ENCODE measurements around the gene ADCY10.

Gene ADCY10

GRCh38 chr1:167938080-167938636 lies 24.2 kb upstream of the ADCY10 start:
- DNase-seq (ENCODE audit: low read depth, low spot score), result no peak
- TF ChIP-seq EZH2 (IDR thresholded peaks at IDR 0.05) (no peak), FOXP2 (optimal IDR thresholded peaks at IDR 0.05; ENCODE audit: control extremely low read depth, extremely low read length, insufficient read depth) (no peak), POLR2AphosphoS5 (IDR thresholded peaks at IDR 0.05; ENCODE audit: borderline replicate concordance, low read depth, low read length) (no peak)
- Histone ChIP-seq H3K9me3 (ENCODE audit: low read depth, low read length) (no peaks in the 10 kb centered on the region), H3K27ac (peak overlapping the region; percentile 96), H3K36me3 (ENCODE audit: insufficient read depth, low read length) (0 out of 2 replicates have a peak, but pooled peaks cover 3% of the 10 kb centered on the region), H3K9ac (ENCODE audit: insufficient read length) (peak overlapping the region; percentile 95), H3K4me3 (peak overlapping the region; percentile 87)

DNA sequence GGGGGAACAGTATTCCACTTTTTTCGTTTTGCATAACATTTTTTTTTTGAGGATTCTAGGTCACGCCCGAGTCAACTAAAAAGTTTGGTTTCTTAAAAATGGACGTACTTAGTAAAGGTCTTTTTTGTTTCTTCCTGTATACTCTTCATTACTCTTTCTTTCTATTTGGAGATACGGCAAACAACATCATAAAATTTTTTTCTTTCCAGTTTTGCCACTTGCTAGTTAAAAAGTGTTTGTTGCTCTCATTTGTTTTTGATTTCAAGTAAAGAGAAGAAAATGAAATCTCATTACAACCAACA lies 23.7 kb upstream of the ADCY10 start:
- TF ChIP-seq EZH2 (IDR thresholded peaks at IDR 0.05) (no peak), FOXP2 (optimal IDR thresholded peaks at IDR 0.05; ENCODE audit: control extremely low read depth, extremely low read length, insufficient read depth) (no peak), POLR2AphosphoS5 (IDR thresholded peaks at IDR 0.05; ENCODE audit: borderline replicate concordance, low read depth, low read length) (no peak)
- H3K9me3 ChIP-seq (ENCODE audit: low read depth, low read length), result no peaks in the 10 kb centered on the region
- peak overlapping the region; percentile 96 for H3K27ac ChIP-seq
- 0 out of 2 replicates have a peak, but pooled peaks cover 3% of the 10 kb centered on the region for H3K36me3 ChIP-seq (ENCODE audit: insufficient read depth, low read length)
- H3K9ac ChIP-seq (ENCODE audit: insufficient read length), result peak overlapping the region; percentile 95
- no peak for DNase-seq (ENCODE audit: low read depth, low spot score)
- peak overlapping the region; percentile 87 for H3K4me3 ChIP-seq

DNA sequence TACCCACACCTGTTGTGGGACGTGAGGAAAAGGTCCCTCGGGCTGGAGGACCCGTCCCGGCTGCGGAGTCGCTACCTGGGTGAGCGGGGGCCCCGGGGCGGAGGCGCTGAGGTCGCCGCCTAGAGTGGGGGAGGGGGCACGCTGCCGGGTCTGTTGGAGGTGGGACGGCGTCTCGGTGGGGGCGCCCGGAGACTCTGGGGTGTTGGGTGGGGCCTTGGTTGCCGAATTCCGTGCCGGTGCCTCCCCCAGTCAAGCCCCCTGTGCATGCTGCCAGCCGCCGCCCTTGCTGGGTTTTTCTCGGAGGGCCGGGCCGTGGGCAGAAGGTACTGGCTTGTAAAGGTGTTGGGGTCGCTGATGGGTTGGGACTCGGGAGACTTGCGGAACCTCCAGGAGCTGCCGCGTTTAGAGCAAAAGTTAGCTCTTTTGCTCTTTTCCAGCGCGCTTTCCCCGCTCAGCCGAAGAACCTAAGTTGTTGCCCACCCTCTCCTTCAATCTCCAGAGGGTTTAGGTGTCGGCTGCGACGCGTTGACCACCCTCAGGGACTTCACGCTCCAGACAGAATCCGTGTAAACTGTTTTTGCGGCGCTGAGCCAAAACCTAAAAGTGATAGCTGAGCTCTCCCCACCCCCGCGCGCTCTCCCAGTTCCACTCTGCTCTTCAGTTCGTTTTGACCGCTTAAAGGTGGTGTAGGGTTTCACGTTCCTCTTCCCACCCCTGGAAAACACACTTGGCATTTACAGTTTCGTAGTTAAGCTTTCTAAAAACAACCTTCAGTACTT lies 23.2 kb upstream of the ADCY10 start, which contains the start of gene MPC2:
Gene MPC2, minus strand, starts transcription at position 143 of the 779 bp plus-strand sequence. CDS start 1,231 bp downstream, outside the sequence.
- DNase-seq (ENCODE audit: low read depth, low spot score), result no peak
- Histone ChIP-seq H3K36me3 (ENCODE audit: insufficient read depth, low read length) (no peaks in the 10 kb centered on the region), H3K9me3 (ENCODE audit: low read depth, low read length) (no peaks in the 10 kb centered on the region), H3K27ac (peak within 1 kb of the TSS; percentile 96), H3K4me3 (peak within 1 kb of the TSS; percentile 87), H3K9ac (ENCODE audit: insufficient read length) (peak within 1 kb of the TSS; percentile 95)
- TF ChIP-seq FOXP2 (optimal IDR thresholded peaks at IDR 0.05; ENCODE audit: control extremely low read depth, extremely low read length, insufficient read depth), result no peak
- TF ChIP-seq POLR2AphosphoS5 (IDR thresholded peaks at IDR 0.05; ENCODE audit: borderline replicate concordance, low read depth, low read length), result peak; percentile 54

DNA sequence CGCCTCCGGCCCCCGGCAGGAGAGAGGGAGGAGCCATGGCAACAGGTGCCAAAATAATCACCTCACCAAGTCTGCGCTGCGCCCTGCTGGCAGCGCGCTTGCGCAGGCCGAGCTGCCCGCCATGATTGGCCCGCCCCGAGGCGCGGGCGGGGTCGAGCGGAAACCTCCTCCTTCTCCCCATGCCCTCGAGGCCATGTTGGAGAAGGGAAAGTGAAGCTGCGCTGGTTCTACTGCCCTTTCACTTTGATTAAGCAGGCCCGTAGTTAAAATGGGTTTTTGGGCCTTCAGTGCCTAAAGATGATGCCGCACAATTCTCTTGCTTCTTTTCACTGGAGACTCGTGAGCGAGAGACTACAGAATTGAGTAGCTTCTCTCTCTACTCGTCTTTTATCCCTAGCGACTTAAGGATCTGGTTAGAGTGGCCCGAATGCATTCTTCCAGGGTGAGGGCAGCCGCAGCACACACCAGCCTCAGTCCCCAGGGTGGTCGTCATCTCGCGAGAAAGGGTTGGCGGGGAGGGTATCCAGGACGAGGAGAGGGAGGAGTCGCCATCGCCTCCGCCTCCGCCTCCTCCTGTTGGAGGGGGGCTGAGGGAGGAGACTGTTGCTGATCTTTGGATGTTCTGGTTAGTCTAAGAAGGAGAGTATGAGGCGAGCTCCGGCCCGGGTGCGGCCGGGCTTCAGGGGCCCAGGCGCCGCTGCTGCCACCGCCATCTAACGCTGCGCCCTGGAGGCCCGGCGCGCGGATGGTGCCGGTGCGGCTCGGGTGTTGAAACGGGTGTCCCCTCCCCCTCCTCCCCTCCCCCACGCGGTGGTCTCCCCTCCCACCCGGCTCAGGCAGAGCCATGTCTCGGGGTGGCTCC lies 22.4 kb upstream of the ADCY10 start, which contains the start of gene DCAF6:
Gene DCAF6, plus strand, starts transcription at position 616 of the 862 bp plus-strand sequence. Its CDS starts 229 bp downstream, at position 845.
- Histone ChIP-seq H3K27ac (peak within 1 kb of the TSS; percentile 96), H3K9me3 (ENCODE audit: low read depth, low read length) (no peaks in the 10 kb centered on the region), H3K4me3 (peak within 1 kb of the TSS; percentile 87), H3K9ac (ENCODE audit: insufficient read length) (peak within 1 kb of the TSS; percentile 95), H3K36me3 (ENCODE audit: insufficient read depth, low read length) (no peaks in the 10 kb centered on the region)
- TF ChIP-seq POLR2AphosphoS5 (IDR thresholded peaks at IDR 0.05; ENCODE audit: borderline replicate concordance, low read depth, low read length) (peak; percentile 70; the same call in 1 of the 2 replicates), FOXP2 (optimal IDR thresholded peaks at IDR 0.05; ENCODE audit: control extremely low read depth, extremely low read length, insufficient read depth) (no peak)
- DNase-seq (ENCODE audit: low read depth, low spot score), result peak; percentile 96

DNA sequence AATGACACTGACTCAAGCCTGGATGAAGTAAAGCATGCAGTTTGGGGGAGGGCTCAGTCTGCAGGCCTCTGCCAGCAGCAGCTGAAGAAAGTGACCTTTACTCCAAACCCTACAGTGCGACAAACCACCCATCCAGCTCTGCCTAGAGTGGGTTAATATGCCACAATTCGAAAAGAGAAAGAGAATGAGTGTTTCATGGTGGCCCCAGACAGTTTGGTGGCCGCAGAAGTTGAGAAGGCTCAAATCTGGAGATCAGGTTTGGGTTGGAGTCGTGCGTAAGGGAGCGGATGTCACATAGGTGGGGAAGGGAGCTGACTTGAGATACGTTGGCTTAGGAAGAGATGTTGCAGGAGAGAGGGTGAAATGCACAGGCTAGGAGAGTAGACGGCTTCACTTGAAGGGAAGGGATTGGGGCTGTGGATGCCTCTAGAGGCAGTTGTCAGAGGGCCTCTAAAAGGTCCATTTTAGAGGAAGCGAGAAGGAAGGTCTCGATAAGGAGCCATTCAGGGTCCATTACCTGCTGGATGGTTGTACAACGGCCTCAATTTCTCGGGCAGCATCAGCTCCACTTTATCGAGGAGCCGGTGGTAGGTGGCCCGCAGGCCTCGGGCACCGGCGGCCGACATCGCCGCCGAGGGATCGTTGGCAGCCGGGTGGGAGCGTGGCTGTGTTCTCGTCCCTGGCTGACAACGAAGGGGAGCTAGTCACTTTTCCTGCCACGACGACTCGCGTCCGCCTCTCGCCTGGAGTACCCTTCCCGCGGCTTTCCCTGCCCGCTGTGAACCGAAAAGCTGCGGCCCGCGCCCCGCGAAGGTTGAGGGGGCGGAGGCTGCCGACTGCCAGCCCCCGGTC lies 21.5 kb upstream of the ADCY10 start:
- Histone ChIP-seq H3K9me3 (ENCODE audit: low read depth, low read length) (no peaks in the 10 kb centered on the region), H3K36me3 (ENCODE audit: insufficient read depth, low read length) (no peaks in the 10 kb centered on the region), H3K9ac (ENCODE audit: insufficient read length) (peak overlapping the region; percentile 79), H3K4me3 (peak overlapping the region; percentile 87), H3K27ac (no peak overlapping the region)
- DNase-seq (ENCODE audit: low read depth, low spot score), result no peak
- TF ChIP-seq POLR2AphosphoS5 (IDR thresholded peaks at IDR 0.05; ENCODE audit: borderline replicate concordance, low read depth, low read length), result peak; percentile 65; the same call in 1 of the 2 replicates
- TF ChIP-seq FOXP2 (optimal IDR thresholded peaks at IDR 0.05; ENCODE audit: control extremely low read depth, extremely low read length, insufficient read depth), result no peak

GRCh38 chr1:167934426-167935215 lies 20.7 kb upstream of the ADCY10 start:
- no peak overlapping the region for H3K27ac ChIP-seq
- DNase-seq (ENCODE audit: low read depth, low spot score), result no peak
- peak overlapping the region; percentile 79 for H3K9ac ChIP-seq (ENCODE audit: insufficient read length)
- no peaks in the 10 kb centered on the region for H3K36me3 ChIP-seq (ENCODE audit: insufficient read depth, low read length)
- no peaks in the 10 kb centered on the region for H3K9me3 ChIP-seq (ENCODE audit: low read depth, low read length)
- peak overlapping the region; percentile 87 for H3K4me3 ChIP-seq
- TF ChIP-seq FOXP2 (optimal IDR thresholded peaks at IDR 0.05; ENCODE audit: control extremely low read depth, extremely low read length, insufficient read depth) (no peak), POLR2AphosphoS5 (IDR thresholded peaks at IDR 0.05; ENCODE audit: borderline replicate concordance, low read depth, low read length) (no peak), EZH2 (IDR thresholded peaks at IDR 0.05) (no peak)

- peak overlapping the region; percentile 79 for H3K9ac ChIP-seq (ENCODE audit: insufficient read length)
- no peak for TF ChIP-seq FOXP2 (optimal IDR thresholded peaks at IDR 0.05; ENCODE audit: control extremely low read depth, extremely low read length, insufficient read depth)
- no peak for TF ChIP-seq POLR2AphosphoS5 (IDR thresholded peaks at IDR 0.05; ENCODE audit: borderline replicate concordance, low read depth, low read length)
- TF ChIP-seq EZH2 (IDR thresholded peaks at IDR 0.05), result no peak
- peak overlapping the region; percentile 87 for H3K4me3 ChIP-seq
- no peak for DNase-seq (ENCODE audit: low read depth, low spot score)
- no peak overlapping the region for H3K27ac ChIP-seq
- no peaks in the 10 kb centered on the region for H3K36me3 ChIP-seq (ENCODE audit: insufficient read depth, low read length)
- H3K9me3 ChIP-seq (ENCODE audit: low read depth, low read length), result no peaks in the 10 kb centered on the region
Observed at GRCh38 chr1:167933788-167934187, 19.9 kb upstream of the ADCY10 start.
